Nephron (organoid): ENCODE data around the gene MRPL27.

Source experiments
- H3K27ac Mint-ChIP-seq, 3 experiments: 2 replicates each; pipeline ENCODE4 v1.8.0; 2020; ENCODE audit warnings: mixed read lengths in 3 of 3, mild to moderate bottlenecking in 2 of 3, moderate library complexity in 1 of 3
- H3K27me3 Mint-ChIP-seq: 2 replicates; pipeline ENCODE4 v1.8.0; 2021; ENCODE audit warnings: low read depth, mild to moderate bottlenecking, moderate library complexity, mixed read lengths
- H3K36me3 Mint-ChIP-seq: 2 replicates; pipeline ENCODE4 v1.8.0; 2020; ENCODE audit warnings: low read depth, mixed read lengths
- H3K4me1 Mint-ChIP-seq: 2 replicates; pipeline ENCODE4 v1.8.0; 2020; ENCODE audit warnings: mixed read lengths
- H3K4me3 Mint-ChIP-seq, 3 experiments: 2 replicates each; pipeline ENCODE4 v1.8.0; 2020; ENCODE audit warnings: mild to moderate bottlenecking in 3 of 3, mixed read lengths in 3 of 3, moderate library complexity in 2 of 3
- H3K9me3 Mint-ChIP-seq: 2 replicates; pipeline ENCODE4 v1.8.0; 2020; ENCODE audit warnings: mixed read lengths
- TF ChIP-seq, protein P1 (sequence below), 3 experiments: fragments of 200-600 bp; sonication (generic); IDR thresholded peaks; one replicate each; pipeline ENCODE4 v1.5.0; 2021; ENCODE audit warnings: antibody characterized with exemption in 3 of 3; ENCODE audit not compliant: unreplicated experiment in 3 of 3

MRPL27 gene

GRCh38 chr17:50389534-50389933 is 16.6 kb upstream of the MRPL27 start:
- TF ChIP-seq, protein P1, sequence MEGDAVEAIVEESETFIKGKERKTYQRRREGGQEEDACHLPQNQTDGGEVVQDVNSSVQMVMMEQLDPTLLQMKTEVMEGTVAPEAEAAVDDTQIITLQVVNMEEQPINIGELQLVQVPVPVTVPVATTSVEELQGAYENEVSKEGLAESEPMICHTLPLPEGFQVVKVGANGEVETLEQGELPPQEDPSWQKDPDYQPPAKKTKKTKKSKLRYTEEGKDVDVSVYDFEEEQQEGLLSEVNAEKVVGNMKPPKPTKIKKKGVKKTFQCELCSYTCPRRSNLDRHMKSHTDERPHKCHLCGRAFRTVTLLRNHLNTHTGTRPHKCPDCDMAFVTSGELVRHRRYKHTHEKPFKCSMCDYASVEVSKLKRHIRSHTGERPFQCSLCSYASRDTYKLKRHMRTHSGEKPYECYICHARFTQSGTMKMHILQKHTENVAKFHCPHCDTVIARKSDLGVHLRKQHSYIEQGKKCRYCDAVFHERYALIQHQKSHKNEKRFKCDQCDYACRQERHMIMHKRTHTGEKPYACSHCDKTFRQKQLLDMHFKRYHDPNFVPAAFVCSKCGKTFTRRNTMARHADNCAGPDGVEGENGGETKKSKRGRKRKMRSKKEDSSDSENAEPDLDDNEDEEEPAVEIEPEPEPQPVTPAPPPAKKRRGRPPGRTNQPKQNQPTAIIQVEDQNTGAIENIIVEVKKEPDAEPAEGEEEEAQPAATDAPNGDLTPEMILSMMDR (IDR thresholded peaks at IDR 0.05; ENCODE audit: unreplicated experiment in 3 of 3) = no peak
- no peak overlapping the region for H3K4me3 Mint-ChIP-seq
- H3K4me1 Mint-ChIP-seq = no peaks in the 10 kb centered on the region
- peaks cover 85% of the 10 kb centered on the region for H3K36me3 Mint-ChIP-seq
- no peaks in the 10 kb centered on the region for H3K9me3 Mint-ChIP-seq
- no peaks in the 10 kb centered on the region for H3K27me3 Mint-ChIP-seq
- H3K27ac Mint-ChIP-seq = no peak overlapping the region

DNA sequence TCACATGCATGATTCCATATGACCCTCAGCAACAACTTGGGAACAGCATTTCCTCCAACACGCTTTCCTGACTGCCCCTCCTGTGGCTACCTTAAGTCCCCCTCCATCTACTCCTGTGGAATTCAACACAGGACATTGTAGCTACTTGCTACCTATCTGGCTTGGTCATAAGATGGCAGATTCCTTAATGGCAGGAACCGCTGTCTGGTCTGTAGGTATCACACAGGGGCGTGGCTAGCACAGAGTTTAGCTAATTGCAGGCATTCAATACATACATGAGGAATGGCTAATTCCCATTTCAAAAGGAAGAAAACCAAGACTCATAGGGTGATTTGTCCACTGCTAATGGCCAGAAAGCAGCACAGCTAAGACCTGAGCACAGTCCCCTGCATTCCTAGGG is 15.7 kb upstream of the MRPL27 start:
- Mint-ChIP-seq H3K27me3 (no peaks in the 10 kb centered on the region), H3K27ac (no peak overlapping the region), H3K4me1 (no peaks in the 10 kb centered on the region), H3K4me3 (no peak overlapping the region), H3K36me3 (peaks cover 84% of the 10 kb centered on the region), H3K9me3 (no peaks in the 10 kb centered on the region)
- TF ChIP-seq, protein P1 (IDR thresholded peaks at IDR 0.05; ENCODE audit: unreplicated experiment in 3 of 3) = no peak

DNA sequence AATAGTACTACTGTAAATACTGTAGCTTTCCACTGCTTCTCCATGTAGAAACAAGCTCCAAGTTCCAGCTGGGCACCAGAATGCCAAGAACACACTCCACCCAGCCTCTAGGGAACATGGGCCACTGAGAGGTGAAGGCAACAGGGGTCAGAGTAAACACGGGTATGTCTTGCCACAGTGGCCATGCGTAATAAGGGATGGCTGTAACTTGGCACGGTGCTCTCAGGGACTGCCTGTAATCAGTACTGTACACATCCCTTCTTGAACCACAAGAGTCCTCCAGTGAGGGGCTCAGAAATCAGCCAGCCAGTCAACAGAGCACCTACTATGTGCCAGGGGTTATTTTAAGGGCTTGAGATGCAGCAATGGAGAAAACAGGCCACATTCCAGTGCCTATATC is 13.5 kb upstream of the MRPL27 start:
- TF ChIP-seq, protein P1 (IDR thresholded peaks at IDR 0.05; ENCODE audit: unreplicated experiment in 3 of 3) = no peak
- Mint-ChIP-seq H3K4me3 (no peak overlapping the region), H3K9me3 (no peaks in the 10 kb centered on the region), H3K36me3 (peaks cover 79% of the 10 kb centered on the region), H3K4me1 (no peaks in the 10 kb centered on the region), H3K27me3 (no peaks in the 10 kb centered on the region), H3K27ac (no peak overlapping the region)

DNA sequence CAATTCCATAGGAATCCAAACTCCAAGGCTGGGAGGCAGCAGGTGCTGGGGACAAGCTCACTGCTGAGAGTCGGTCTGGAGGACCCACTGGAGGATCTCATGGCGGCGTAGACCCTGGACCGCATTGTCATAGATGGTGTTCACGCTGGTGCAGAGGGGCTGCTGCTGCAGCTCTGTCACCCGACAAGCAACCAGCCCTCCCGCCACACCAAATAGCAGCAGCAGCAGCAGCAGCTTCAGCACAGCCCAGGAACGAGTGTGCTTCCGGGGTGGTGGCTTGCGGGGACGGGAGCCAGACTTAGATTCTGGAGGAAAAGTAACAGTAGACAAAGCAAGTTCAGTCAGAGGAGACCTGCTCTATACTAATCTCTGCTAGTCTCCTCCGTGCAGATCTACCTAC is 9.9 kb upstream of the MRPL27 start:
- Mint-ChIP-seq H3K27me3 (no peaks in the 10 kb centered on the region), H3K4me3 (no peak overlapping the region), H3K4me1 (no peaks in the 10 kb centered on the region), H3K27ac (no peak overlapping the region), H3K9me3 (no peaks in the 10 kb centered on the region), H3K36me3 (peaks cover 58% of the 10 kb centered on the region)
- TF ChIP-seq, protein P1 (IDR thresholded peaks at IDR 0.05; ENCODE audit: unreplicated experiment in 3 of 3) = no peak

- H3K27ac Mint-ChIP-seq = no peak overlapping the region
- TF ChIP-seq, protein P1 (IDR thresholded peaks at IDR 0.05; ENCODE audit: unreplicated experiment in 3 of 3) = no peak
- H3K4me1 Mint-ChIP-seq = no peaks in the 10 kb centered on the region
- no peak overlapping the region for H3K4me3 Mint-ChIP-seq
- H3K9me3 Mint-ChIP-seq = no peaks in the 10 kb centered on the region
- peaks cover 48% of the 10 kb centered on the region for H3K36me3 Mint-ChIP-seq
- H3K27me3 Mint-ChIP-seq = no peaks in the 10 kb centered on the region
Observed at GRCh38 chr17:50381920-50382319, 8.9 kb upstream of the MRPL27 start.

GRCh38 chr17:50381260-50381815 is 8.4 kb upstream of the MRPL27 start:
- no peaks in the 10 kb centered on the region for H3K27me3 Mint-ChIP-seq
- no peak overlapping the region for H3K27ac Mint-ChIP-seq
- H3K36me3 Mint-ChIP-seq = peaks cover 42% of the 10 kb centered on the region
- H3K9me3 Mint-ChIP-seq = no peaks in the 10 kb centered on the region
- TF ChIP-seq, protein P1 (IDR thresholded peaks at IDR 0.05; ENCODE audit: unreplicated experiment in 3 of 3) = no peak
- no peak overlapping the region for H3K4me3 Mint-ChIP-seq
- H3K4me1 Mint-ChIP-seq = no peaks in the 10 kb centered on the region
